ENCODE data around the gene DAPL1.

The DAPL1 gene

DNA sequence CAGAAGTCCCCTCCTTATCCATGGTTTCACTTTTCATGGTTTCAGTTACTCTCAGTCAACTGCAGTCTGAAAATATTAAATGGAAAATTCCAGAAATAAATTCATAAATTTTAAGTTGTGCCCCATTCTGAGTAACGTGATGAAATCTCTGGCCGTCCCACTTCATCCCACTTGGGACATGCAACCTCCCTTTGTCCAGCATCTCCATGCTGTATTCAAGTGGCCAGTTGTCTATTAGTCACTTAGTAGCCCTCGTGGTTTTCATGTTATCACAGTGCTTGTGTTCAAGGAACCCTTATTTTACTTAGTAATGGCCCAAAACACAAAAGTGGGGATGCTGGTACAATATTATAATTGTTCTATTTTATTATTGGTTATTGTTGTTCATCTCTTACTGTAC lies 18.0 kb upstream of the DAPL1 start:
- no peak for DNase-seq (ENCODE audit: low read depth)

DNA sequence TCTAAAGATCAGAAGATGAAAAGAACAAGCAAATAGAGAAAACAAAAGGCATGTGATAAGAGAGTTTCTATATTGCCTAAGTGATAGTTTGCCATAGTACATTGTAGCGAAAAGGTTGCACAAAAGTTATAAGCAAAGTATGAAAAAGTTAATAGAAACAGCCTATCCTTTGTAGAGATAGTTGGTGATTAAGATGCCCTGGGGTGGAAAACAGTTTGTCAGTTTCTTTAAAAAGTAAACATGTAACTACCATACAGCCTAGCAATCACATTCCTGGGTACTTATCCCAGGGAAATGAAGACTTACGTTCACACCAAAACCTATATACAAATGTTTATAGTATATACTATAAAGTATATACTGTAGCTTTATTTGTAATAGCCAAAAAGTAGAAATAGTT lies 16.9 kb upstream of the DAPL1 start:
- DNase-seq (ENCODE audit: low read depth), result no peak

DNA sequence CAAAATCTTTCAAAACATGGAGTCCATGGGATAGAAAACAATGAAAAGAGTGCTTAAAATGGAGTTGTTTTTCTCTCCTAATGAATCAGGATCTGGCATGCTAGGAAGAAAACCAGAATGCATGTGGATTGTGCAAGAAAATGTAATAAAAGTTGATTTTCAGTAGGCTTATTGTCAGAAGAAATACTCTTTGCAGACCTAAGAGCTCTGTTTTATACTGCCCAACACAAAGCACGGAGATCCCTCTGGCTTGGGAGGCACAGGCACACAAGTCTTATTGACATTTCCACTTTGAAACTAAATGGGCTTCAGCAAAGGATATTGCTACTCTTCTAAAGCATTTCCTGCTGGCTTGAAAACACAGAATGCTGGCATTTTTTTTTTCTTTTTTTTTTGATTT lies 15.5 kb upstream of the DAPL1 start:
- peak; percentile 31 for DNase-seq (ENCODE audit: low read depth)

DNA sequence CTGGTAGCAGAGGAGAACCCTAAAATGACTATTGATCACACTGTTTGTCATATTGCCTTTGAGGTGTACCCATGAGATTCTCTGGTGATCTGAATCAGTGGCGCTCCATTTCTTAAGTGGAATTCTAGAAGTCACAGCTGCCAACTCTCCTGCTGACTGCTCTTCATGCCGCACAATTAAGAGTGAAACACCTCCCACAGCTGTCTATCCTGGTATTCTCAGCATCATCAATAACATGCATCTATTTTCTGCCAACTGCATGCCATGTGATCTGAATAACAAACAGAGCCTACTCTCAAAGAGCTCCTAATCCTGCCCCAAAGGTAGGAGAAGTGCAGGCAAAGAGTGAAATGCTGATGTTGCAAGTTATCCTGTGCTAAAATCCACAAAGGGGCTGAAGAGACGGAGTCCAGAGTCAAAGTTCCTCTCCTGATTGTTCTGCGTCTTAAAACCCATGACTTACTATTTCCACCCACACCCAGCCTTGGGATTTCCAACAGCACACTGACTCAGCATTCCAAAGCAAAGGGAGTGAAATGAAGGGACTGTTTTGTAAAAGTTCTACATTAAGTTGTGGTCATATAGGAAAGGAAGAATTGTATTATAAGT lies 13.7 kb upstream of the DAPL1 start:
- DNase-seq (ENCODE audit: low read depth), result peak; percentile 23

DNA sequence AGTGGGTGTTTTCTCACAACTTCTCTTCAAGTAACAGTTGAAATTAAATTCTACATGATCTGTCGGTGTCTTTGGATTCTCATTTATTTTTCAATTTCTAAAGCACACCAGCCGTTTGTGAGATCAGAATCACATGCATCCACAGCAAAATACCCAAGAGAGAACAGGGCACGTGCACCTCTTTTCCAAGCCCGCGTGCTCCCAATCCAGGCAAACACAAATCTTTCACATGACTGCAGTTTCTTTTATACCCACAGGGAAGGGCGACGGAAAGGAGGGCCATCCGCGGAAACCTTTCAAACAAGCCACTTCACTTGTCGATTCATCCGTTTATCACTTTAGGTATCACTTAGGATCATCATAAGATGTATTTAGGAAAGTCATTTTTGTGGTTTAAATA lies 13.0 kb upstream of the DAPL1 start:
- no peak for DNase-seq (ENCODE audit: low read depth)

DNA sequence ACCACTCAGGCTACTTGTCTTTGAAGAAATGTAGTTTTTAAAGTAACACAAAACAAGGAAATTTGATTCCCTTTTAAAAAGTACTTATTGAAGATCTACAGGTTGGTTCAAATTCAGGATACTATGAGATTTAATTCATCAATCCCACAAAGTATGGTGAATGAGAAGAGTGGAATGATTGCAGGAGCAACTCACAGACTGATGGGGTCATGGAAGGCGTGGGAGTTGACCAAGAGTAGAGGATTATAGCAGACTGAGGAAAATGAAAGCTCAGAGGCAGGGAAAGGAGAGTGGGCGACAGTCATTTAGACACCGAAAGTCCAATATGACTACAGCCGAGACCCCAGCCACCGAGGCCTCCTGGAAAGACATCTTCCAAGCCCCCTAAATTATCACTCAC lies 12.5 kb upstream of the DAPL1 start:
- DNase-seq (ENCODE audit: low read depth), result no peak

DNA sequence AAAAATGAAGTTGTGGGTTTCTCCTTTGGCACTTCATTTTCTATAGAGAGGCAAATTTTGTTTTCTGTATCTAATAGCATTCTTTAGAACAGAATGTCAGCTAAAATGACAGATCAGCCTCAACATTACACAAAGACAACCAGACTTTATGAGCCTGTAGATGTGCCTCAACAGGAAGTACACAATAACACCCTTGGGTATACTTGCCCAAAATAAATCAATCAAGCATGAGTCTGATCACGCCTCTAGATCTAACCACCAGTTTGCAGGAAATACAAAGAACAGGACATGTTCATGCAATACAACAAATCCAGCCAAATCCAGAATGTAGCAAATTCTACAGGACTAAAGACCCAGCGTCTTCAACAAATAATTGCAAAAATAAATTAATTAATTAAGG lies 11.2 kb upstream of the DAPL1 start:
- no peak for DNase-seq (ENCODE audit: low read depth)

DNA sequence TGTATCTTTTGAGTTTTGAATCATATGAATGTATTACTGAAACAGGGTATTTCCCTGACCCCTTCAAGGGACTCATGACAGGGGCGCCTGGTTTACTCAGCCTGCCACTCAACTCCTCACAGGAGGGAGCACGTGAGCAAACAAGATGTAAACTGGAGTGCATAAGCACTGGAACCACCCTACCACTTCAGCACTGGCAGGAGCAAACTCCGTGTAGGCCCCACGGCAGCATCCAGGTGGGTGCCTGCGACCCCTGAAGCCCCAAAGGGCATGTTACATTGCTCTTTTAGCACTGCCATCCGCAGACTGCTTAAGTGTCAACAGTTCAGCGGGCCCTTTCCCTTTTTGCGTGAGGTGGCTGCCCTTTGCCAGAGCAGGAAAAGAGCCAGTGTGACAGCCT lies 8.2 kb upstream of the DAPL1 start:
- DNase-seq (ENCODE audit: low read depth), result no peak

DNA sequence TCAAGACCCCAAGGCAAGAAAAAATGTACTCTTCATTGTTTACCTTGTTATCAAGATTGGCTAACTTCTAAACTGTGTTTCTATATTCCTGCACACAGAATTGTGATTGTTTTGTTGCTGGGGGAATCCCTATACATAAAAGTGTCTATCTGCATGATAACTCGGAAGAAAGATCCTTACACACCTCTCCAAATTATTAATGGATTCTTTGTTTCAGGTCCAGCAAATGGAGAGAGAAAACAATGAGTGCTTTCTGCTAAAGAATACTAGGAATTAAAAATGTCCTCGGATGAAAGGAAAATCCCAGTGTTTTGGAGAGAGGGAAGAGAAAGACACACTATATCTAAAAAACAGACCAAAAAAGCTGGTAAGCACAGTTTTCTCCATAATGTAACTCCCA lies 6.2 kb upstream of the DAPL1 start:
- DNase-seq (ENCODE audit: low read depth), result no peak

DNA sequence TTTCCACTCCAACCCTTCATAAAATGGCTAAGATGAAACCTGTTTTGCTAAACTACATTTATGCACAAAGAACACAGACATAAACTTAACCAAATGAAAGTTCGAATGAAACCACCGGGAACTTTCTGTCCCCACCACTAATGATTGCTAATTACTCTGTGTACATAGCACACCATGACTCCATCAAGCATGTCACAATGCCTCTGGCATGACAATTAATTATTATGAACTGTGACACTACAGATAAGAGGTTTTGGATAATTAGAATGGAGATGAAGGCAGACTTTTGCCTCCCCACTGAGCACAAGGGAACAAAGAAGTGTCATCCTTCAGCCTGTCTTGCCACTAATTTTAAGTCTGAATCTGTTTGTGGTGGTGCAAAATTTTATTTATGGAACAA lies 1.5 kb downstream of the DAPL1 start:
- DNase-seq (ENCODE audit: low read depth), result no peak

DNA sequence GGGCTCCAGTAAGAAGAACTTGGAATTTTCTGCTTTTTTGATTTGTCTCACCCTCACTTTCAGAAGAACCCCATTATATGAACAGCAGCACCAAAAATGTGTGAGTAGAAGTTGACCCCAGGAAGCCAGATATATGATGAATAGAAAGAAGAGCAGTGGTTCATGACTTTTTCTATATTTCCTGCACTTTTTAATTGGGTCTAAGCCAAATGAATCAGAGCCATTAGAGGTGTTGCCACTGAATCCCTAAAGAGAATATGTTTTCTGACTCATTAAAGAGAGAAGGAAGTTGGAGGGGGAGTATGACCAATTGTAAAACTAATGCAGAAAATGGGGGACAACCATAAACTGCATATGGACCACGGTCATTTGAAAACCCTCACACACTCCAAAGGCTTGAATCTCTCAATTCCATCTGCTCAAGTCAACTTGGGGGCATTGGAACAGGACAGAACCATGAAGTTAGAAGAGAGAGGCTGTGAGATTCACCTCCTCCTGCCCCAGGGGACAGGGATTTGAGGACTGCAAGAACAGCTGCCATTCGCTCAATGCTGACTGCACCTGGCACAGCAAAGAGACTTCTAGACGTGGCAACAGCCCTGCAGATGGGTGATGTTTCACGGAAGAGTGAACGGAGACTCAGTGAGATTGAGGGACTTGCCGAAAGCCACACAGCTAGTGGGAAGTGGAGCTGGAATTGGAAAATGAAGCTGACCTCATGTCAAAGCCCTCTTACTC lies 3.0 kb downstream of the DAPL1 start:
- DNase-seq (ENCODE audit: low read depth), result no peak

DNA sequence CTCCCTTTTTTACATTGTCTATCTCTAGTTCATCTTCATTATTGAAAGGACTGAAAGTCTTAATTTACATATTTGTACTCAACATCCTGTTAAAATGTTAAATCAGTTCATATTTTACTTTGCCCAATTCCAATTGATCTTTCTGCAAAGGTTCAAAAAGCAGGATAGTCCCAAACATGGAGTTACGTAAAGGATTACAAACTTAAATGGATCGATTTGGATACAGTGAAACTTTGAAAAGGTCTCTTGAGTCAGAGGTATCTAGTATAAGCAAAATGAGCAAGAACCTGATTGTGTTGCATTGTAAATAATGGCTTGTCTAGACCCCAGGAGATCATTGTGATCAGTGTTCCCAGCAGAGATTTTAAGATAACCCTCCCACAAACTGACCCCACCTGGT lies 4.1 kb downstream of the DAPL1 start:
- DNase-seq (ENCODE audit: low read depth), result no peak

DNA sequence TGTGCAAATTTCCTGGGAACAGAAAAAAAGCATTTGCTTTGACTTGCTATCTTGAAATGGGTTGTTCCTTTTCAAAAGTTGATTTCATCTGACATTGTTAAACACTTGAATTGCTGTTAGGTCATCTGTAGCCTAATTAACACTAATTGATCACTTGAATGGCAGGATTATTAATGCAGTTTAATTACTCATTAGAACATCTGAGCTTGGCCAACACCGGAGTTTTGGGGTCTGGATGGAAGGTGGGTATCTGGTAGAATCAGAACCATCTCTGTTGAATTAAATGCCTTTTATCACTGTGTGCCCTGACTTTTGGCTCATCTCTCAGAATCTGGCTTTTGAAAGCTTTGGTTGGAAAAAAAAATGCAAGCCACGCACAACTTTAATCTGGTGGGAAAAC lies 8.4 kb downstream of the DAPL1 start:
- DNase-seq (ENCODE audit: low read depth), result no peak

DNA sequence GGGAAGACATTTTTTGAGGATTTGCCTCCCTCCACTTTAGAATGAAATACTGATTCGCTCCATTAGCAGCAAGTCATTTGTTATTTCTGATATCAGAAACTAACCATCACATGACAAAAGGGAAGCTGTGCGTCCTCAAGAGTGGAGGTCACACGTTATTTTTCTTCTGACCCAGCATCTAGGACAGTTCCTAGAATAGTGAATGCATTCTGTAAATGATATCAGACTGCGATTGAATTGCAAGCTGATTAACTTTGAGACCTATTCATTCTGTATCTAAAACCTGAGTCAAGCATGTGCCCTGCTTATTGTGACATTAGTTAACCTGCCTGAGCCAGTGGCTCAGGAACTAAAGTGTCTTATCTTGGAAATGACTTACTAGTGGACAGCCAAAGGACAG lies 10.1 kb downstream of the DAPL1 start:
- DNase-seq (ENCODE audit: low read depth), result no peak

DNA sequence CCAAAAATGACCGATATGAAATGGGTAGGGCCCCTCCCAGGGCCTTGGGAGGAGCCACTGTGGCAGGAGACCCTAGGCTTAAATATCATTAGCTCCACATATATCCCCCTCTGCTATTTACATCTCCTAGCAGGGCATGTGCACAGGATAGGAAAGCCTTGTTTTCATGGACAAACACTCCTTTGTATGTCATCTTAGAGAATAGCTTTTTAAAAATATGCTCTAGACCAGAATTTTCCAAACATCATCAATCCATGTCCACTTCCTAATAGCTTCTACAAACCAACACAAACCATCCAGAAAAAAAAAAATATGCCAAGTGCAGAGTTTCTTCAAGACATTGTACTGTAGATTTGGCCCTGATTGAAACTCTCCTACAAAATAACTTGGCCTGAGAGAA lies 10.8 kb downstream of the DAPL1 start:
- DNase-seq (ENCODE audit: low read depth), result no peak

DNA sequence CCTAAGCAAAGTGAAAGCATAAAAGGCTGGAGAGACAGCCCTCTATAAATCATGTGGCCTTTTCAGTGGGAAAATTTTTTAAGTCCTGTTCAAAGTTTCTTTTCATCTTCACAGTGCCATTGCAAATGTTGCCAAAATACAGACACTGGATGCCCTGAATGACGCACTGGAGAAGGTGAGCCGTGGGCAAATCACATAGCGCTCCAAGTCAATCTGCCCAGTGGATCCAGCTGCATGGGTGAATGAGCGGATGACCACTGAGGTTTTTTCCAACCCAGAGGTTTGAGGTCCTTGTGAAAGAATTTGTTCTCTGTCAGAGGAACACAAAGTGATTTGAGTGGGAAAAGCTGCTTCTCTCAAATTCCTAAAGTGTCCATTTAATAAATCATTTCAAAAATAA lies 11.8 kb downstream of the DAPL1 start:
- no peak for DNase-seq (ENCODE audit: low read depth)

DNA sequence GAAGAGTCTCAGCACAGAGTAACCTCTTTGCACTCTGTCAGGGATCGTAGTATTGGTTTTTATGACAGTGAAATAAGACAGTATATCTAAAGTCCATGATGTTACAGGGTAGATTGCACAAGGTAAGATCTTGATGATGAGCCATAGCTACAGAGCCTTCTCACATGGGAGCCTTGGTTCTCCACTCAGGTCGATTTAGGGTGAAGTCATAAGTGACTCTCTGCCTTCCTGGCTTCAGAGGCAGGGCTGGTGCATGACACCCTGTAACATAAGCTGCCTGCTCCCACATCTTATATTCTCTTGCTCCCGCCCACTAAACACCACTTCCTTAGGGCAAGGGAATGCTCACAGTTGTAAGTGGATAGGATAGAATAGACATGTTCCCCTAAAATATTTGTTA lies 13.3 kb downstream of the DAPL1 start:
- no peak for DNase-seq (ENCODE audit: low read depth)

DNA sequence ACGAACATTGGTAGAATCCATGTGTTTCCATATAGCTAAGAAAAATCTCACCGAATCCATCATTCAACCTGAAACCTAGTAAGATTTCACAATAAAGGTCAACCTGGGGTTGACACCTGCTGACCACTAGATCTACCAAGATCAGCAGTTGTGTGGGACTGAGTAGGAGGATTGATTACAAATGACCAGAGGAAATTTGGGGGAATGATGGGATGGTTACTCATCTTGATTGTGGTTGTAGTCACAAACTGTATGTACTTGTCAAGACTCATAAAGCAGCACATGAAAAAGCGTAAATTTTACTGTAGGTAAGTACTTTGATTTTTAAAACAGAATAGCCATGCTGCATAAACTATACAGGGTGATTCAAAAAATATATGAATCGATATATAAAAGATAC lies 14.7 kb downstream of the DAPL1 start:
- DNase-seq (ENCODE audit: low read depth), result no peak

DNA sequence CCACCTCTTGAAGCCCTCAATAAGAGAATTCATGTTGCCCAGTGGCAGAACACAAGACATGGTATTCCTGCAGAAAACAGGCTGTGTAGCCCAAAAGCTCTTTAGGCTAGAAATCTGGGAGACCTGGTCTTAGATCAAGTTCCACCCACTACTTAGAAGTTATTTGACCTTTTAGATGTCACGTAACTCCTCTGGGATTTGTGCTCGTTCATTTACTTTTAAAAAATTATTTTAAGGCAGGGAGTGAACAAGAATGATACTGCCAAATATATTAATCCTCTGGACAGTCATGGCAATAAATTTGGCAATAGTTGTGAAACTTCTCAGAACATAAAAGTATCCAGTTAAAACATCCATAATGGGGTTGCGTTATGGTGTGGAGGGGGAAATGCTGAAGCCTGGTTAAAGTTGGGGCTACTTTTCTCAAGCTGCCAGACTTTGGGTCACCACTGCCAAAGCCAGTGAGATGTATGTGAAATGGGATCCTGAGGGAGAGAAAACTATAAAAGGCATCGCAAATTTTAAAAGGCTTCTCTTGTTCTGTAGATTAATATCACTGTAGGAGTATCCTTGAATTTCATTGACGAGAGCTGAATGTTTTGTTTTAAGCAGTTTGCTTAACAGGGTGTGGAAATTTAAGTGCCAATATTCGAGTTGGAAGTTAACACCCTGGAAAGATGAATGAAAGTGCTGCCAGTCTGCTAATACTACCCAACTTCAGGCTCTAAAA lies 15.8 kb downstream of the DAPL1 start:
- DNase-seq (ENCODE audit: low read depth), result no peak

DNA sequence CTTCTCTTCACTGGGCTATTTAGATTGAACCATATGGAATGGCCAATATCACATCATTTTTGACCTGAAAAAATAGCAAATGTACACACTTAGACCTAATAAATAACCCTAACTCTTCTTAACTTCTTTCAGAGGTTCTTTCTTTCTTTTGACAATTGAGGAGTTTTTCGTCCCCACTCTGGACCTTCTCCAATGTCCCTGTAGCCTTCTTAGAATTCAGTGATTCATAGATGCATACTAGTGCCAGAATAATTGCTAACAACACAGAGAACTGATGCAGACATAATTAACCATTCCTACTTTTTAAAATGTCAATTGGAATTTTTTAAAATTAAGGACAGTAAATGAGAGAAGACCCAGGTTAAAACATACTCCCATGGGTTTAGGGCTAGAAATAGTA lies 20.0 kb downstream of the DAPL1 start:
- DNase-seq (ENCODE audit: low read depth), result no peak

DNA sequence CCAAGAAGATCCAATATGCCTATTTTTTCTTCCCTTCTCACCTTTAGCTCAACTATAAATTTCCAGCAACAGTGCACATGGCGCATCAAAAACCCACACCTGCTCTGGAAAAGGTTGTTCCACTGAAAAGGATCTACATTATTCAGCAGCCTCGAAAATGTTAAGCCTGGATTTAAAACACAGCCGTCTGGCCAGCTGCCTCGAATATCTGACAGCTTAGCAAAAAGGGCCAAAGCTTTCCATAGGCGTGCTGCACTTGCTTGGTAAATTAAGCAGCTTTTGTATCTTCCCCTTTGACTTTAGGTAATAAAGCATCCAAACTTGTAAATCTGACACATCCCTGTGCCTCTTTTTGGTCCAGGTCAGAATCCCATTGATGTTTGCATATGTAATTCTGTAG lies 20.5 kb downstream of the DAPL1 start:
- no peak for DNase-seq (ENCODE audit: low read depth)

DNA sequence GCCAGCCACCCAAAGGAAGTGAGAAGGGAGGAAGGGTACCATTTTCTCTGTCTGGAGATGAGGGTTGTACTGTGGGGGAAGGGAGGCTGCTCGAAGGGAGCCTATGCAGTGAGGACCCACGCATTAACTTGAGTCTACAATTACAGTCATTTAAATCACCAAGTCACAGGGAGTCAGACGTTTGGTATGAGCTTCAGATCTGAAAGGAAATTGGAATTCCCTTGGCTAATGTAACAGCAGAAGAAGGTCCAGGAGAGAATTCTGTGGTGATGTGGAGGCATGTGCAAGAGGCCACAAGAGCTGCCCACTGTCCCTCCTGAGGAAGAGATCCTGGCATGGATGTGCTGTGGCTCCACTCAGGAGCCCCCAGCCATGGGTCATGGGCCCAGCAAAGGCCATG lies 22.5 kb downstream of the DAPL1 start:
- DNase-seq (ENCODE audit: low read depth), result peak; percentile 50

DNA sequence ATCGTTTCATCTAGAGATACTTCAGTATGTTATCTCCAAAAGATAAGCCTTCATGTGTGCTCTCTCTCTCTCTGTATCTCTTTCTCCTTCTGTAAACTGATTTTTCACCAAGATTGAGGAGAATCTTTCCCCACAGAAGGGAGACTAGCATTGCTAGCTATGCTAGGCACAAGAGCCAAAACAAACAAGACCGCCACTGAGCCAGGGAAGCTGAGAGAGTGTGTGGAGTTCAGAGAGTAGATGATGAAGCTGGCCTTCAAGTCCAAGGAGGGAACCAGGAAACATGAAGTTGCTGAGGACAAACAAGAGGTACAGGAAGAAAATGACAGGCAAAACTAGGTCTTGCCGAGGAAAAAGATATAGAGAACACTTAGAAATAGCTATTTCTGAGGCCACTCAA lies 23.4 kb downstream of the DAPL1 start:
- no peak for DNase-seq (ENCODE audit: low read depth)

DNA sequence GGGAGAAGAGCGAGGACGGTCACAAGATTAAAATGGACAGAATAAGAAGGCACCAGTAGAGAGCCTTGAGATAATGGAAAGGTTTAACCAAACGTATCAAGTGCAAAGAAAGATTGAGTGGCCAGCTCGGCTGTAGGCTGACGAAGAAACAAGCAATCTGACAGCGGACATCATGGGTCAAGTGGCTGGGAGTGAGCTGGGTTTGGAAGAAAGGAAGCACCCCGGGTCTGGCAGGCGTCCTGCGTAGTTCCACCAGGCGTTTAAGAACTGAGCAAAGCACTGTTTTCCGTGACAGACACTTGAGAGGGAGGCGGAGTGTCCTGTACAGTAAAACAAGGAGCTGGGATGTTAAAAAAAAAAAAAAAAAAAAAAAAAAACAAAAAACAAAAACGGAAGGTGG lies 27.1 kb downstream of the DAPL1 start:
- no peak for DNase-seq (ENCODE audit: low read depth)

Measured in GM04503 (cell line).